LHCN-M2 (cell line): Measurements from ENCODE around the gene CUL3. TPM values are rescaled to one million over a fixed set of nuclear protein-coding genes. Genes with fewer than 3 reads are reported as not detected.
"Not testable (repeated sequence)": the region's sequence is repeated elsewhere in the genome, so short reads cannot be mapped to it uniquely, and the experiment has no call there.

Experiments
- DNase-seq: peaks from one replicate; pipeline ENCODE4 v3.0.0-alpha.2; 2012; ENCODE audit warnings: low read depth
- polyA plus RNA-seq: library from polyadenylated mRNA; unstranded; fragments of >200 nt; gene quantifications from one replicate; pipeline ENCODE4 v1.2.1, GENCODE V29; 2012; ENCODE audit warnings: missing spikeins
- total RNA-seq: library from RNA; depleted of rRNA; stranded (reverse); fragments of >200 nt; gene quantifications from 2 replicates; pipeline ENCODE4 v1.2.3, GENCODE V29; 2014; rRNA removed

The CUL3 gene
- 57.3 and 59.2 TPM in 2 replicates for total RNA-seq
- 42.3 TPM for polyA plus RNA-seq

DNA sequence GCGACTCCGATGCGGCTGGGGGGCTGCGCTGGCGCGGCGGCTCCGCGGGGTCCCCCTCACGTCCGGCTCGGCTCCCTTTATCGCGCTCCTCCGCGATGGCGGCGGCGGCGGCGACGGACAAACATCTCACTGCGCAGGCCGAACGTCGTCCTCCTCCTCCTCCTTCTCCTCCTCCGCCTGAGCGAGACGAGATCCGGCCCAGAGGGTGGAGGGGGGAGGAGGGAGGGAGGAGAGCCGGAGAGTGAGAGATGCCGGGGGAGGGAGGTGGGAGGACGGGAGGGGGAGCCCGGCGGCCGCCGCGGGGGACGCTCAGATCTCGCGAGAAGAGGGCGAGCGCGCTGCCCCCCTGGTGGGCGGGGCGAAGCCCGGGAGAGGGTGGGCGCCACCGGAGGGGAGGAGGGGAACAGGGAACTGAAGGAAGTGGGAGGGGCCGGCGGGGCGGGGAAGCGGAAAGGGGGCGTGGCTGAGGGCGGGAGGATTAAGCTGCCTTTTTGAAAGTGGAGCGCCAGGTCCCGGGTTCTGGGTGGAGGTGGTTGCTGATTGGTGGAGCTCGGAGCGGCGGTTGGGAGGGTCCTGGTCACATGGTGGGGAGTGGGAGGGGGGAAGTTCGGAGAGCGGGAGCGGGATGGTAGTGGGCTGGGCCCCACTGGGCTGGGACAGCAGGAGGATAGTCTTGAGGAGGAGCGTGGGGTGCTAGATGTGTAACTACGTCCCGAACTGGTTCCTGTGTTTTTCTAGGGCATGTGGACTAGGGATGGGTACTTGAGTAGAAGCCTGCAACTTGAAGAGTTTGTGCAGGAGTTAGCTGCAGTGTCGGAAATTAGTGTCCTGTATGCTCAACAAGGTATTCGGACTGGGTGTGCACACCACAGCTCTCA is at the start of gene CUL3:
Gene CUL3 (minus strand): TSS at position 153 of the 878 bp plus-strand sequence. CDS start 354 bp downstream, outside the sequence.
- DNase-seq, result peak; percentile 97

DNA sequence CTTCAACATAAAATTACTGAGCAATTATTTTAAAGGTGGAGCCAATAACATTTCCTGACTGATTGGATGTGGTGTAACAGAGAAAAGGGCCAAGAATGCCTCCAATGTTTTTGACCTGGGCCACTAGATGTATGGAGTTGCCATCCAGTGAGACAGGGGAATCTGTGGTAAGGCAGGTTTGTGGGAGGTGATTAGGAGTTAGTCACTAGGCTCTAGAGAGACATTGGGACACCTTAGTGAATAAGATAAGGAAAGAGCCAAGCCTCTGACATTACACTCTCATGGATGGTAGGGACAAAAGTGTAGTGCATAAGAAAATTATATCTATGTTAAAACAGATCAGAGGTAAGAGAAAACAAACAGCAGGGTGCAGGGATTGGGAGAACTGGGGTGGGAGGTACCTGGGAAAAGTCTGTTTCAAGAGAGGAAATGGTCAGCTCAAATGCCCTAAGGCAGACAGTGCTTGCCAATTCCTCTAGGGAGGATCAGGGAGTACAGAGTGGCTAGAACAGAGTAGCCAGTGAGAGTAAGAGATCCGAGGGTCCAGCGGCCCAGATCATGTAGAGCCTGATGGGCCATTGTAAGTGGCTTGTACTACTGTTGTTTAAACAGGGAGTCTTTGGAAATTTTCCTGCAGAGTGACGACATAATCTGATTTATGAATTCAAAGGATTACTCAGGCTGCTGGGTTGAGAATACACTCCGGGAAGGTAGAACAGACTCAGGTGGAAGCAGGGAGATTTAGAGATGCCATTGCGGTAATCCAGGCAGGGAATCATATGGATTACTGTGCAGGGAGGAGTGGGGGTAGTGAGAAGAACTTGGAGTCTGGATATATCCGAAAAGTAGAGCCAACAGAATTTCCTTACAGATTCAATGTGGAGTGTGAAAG is 45.7 kb upstream of the CUL3 start:
- DNase-seq, result no peak

DNA sequence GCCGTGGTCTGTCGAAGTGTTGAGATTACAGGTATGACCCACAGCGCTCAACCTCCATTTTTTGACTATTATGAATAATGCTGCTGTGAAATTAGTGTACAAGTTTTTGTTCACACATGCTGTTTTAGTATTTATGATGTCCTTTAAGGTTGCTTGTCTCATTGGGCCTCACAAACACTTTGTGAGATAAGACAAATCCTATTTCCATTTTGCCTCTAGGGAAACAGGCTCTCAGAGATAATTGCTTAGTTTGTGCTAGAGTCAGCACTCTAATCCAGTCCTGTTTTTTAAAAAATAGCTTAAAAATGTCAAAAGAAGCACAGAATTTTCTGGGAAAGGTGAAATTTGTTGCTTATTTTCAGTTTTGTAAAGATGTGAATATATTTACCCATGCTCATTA is 43.3 kb upstream of the CUL3 start:
- DNase-seq, result no peak

DNA sequence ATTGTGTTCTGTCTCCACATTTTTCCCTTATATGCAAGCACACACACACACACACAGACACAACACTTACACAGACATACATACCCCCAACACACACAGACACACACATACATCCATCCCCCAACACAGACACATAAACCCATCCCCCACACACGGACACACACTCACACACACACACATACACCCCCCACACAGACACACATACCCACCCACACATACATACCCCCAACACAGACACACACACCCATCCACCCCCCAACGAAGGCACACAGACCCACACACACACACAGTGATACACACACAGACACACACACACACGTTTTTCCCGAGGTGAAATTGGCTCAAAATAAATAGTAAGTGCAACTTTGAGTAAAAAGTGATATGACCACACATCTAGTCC is 41.6 kb upstream of the CUL3 start:
- DNase-seq, result no peak

DNA sequence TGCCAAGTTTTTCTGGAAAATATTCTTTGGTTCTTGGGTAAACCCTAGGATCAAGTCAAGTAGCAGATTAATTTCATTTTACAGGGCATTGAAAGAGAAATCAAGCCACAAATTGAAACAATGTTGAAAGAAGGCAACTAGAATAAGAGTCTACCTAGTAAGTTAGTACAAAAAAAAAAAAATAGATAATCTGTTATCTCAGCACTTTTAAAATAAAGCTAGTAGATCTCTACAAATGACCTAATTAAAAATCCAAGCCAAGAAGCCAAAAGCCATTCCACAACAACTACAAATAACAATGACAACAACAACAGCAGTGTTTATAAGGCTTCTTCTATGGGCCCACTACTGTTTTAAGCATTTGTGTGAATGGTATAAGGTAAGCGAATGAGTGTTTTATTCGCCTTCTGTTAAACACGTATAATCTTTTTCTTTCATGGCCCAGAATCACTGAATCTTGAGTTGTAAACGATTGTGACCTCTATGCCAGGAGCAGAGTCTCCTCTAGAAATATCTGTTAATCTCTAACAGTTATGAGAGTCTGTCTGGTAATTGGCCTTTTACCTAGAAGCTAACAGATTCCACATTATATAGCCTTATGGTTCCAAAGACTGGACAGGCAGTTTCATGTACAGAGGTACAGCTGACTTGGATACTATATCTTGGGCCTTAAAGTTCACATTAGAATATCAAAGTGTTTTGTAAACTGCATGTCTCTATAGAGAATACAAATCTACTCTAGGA is 28.6 kb upstream of the CUL3 start:
- DNase-seq, result no peak

DNA sequence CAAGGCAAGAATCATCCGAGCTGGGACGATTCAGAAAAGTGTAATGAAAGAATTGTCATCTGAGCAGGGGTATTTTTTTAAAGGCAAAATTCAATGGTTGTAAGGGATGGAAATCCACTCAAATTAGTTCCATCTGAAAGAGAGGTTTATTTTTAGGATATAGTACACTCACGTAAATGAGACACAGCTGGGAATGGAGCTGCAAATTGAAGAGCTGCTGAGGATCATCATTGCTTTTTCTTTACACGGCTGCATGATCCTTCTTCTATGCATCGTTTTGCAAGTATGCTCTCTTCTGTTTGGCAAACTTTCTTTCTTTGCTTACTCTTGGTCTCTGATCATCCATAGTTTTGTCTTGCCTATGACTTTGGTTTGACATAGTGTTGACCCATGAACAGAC is 27.4 kb upstream of the CUL3 start:
- no peak for DNase-seq

DNA sequence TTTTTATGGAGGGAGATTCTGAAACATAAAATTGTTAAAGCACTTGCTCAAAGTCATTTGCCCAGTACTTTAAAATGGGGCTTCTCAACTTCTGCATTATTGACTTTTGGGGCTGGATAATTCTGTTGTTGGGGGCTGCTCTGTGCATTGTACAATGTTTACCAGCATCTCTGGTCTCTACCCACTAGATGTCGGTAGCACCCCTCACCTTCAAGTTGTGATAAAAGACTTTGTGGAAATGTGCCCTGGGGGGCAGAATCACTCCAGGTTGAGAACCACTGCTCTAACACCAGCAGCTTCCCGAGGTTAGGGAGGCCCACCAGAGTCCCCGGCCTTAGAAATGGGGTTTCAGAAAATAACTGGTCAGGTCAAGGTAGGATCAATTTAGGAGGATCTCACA is 26.8 kb upstream of the CUL3 start:
- no peak for DNase-seq

DNA sequence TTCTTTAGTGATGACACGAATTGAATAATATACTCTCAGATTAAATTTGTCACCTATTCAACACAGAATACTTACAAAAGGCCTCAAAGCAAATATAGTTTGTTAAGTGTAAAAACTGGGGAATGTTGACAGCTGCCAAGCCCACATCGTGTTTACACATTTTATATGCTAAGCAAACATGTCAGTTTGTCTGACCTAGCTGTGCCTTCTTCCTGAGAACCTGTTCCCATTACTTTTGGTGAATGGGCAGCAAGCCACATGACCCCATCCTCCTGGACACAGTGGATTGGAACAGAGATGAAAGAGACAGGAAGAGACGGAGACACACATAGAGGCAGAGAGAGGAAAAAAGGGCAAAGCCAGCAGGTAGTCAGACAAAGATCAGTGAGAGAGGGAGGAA is 22.9 kb upstream of the CUL3 start:
- no peak for DNase-seq

DNA sequence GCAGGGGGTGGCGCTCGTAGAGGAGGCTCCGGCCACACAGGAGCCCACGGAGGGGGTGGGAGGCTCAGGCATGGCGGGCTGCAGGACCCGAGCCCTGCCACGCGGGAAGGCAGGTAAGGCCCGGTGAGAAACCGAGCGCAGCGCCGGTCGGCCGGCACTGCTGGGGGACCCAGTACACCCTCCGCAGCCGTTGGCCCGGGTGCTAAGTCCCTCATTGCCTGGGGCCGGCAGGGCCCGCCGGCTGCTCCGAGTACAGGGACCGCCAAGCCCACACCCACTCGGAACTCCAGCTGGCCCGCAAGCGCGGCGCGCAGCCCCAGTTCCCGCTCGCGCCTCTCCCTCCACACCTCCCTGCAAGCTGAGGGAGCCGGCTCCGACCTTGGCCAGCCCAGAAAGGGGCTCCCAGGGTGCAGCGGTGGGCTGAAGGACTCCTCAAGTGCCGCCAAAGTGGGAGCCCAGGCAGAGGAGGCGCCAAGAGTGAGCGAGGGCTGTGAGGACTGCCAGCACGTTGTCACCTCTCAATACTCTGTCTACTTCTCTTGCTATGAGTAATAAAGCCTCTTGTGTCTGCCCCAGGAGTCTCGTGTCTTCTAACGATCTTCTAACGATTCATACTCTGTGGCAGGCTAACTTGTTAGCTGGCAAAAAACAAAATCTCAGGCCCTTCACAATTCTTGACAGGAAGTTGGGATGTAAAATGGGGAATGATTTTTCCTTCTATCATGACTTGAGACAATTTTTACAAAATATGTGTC is 18.8 kb upstream of the CUL3 start:
- not testable (repeated sequence) for DNase-seq

DNA sequence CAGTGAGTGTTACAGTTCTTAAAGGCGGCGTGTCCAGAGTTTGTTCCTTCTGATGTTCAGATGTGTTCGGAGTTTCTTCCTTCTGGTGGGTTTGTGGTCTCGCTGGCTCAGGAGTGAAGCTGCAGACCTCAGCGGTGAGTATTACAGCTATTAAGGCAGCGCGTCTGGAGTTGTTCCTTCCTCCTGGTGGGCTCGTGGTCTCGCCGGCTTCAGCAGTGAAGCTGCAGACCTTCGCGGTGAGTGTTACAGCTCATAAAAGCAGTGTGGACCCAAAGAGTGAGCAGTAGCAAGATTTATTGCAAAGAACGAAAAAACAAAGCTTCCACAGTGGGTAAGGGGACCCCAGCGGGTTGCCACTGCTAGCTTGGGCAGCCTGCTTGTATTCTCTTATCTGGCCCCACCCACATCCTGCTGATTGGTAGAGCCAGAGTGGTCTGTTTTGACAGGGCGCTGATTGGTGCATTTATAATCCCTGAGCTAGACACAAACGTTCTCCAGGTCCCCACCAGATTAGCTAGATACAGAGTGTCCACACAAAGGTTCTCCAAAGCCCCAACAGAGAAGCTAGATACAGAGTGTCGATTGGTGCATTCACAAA is 17.7 kb upstream of the CUL3 start:
- not testable (repeated sequence) for DNase-seq

DNA sequence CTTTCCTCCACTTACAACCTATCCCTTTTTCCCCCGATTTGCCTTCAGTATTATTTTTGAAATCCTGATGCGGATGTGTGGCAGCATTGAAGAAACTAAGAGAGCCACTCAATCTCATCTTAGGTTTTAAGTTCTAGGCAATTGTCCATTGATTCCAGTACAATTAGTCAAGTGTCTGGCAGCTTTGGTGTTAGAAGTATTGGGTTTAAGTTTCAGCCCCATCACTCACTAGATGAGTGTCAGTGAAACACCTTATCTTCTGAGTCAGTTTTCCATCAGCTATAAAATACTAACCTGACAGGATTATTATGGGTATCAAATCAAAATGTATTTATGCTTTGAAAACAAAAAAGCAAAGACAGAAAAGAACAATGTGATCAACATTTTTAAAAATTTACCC is 16.8 kb upstream of the CUL3 start:
- no peak for DNase-seq

DNA sequence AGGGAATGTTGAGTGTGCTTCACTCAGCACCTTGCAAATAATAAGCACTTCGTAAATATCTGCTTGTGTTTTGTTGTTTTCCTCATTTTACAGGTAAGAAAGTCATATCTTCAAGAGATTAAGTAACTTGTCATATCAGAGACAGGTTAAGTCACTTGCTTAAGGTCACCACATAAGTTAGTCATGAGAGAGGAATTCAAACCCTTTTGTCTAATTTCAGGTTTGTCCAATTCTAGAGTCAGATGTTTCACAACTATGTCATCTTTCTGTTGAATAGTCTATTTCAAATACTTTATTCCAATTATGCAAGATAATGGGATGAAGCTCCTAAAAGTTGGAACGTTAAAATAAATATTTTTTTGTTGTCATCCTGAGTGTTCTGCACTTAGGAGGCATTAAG is 13.5 kb upstream of the CUL3 start:
- no peak for DNase-seq

DNA sequence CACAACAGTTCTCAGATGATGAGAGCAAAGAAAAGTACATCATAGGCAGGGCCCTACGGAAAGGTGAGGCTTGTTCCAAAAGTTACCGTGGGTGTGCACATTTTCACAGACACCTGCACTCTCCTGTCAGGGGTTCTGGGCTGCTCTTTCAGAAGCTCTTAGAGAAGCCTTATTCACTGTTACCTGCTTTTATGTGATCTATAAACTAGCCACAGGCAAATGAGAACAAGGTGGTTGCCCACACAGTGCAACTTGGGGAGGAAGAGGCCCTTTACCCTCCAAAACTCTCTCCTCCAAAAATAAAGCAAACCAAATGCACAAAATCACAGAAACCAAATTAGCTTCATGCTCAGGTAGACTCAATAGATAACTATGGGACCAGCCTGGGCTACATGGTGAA is 11.1 kb upstream of the CUL3 start:
- no peak for DNase-seq

DNA sequence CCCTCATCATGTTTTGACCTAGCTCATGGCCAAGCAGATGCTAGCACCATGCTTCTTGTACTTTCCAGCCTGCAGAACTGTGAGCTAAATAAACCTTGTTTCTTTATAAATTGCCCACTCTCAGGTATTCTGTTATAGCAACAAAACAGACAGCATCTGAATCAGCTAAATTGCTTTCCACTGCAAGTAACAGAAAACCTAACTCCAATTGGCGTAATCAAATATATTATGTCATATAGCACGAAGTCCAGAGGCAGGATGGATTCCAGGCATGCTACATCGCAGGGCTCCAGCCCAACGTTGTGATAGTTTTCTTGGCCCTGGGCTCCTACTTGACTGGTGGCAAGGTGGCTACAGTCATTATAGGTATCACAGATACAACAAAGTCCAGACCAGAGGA is 10.4 kb upstream of the CUL3 start:
- no peak for DNase-seq

DNA sequence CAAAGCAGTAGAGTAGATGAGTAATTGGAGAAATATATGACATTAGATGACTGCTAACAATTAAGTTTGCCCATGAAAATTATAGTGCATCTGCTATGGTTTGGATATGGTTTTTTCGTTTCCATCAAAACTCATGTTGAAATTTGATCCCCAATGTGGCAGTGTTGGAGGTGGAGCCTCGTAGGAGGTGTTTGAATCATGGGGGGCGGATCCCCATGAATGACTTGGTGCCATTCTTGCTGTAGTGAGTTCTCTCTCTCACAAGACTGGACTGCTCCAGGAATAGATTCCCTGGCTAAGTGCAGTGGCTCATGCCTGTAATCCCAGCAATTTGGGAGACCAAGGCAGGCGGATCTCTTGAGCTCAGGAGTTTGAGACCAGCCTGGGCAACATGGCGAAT is 9.7 kb upstream of the CUL3 start:
- DNase-seq, result peak; percentile 35

DNA sequence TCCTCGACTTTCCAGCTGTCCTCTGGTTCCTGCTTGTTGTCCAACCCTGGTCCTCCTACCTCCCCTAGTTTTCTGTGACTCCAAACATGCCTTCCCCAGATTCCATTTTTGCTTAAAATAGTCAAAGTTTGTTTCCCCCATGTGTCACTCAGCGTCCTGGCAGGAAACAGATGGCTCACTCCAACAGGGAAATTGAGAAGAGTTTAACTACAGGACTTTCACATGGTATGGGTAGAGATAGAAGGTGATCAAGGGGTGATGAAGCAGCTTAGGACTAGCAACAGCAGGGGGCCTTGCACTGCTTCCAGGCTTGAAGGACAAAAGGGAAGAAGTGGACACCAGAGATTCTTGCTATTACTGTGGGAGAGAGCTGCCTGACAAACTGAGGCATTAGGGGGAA is 6.1 kb upstream of the CUL3 start:
- no peak for DNase-seq

DNA sequence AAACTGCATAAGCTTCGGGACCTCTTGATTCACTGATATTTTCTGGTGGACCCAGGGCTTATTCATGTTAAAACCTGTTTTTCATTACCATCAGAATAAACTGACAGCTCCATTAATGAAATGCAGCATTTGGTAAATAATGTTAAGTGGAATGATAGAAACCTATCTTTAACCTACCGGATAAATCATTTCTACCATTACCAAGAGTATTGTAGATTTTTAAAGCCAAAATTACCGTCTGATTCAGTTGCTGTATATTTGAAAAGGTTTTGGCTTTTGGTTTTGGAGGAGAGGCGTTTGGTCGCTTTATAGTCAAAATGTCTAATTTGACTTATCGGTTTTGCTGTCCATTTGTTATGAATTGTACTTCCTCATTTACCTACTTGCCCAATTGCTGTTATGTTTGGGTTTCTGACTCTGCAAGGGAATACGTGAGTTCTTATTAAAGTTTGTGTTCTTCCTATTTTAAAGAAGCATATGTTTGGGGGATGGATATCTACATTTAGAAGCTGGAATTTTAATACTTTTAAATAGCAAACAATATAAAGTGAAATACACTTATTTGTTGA is 1.0 kb upstream of the CUL3 start:
- no peak for DNase-seq

DNA sequence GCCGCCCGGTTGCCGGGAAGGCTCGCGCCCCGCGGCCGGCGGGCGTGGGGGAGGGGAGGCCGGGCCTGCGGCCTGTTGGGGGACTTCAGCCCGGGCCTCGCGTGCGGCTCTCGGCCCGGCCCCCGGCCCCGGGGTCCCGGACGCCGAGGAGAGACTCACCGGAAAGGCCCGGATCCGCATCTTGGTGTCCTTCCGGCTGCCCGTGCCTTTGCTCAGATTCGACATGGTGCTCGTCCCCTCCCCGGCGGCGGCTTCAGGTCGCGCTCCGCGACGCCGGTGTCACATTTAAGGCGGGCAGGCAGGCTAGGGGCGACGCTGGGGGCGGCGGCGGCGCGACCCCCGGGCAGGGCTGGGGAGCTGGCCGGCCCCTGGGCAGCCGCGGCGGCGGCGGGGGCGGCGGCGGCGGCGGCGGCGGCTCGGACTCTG is 365 bp downstream of the CUL3 start:
- DNase-seq, result peak; percentile 50

DNA sequence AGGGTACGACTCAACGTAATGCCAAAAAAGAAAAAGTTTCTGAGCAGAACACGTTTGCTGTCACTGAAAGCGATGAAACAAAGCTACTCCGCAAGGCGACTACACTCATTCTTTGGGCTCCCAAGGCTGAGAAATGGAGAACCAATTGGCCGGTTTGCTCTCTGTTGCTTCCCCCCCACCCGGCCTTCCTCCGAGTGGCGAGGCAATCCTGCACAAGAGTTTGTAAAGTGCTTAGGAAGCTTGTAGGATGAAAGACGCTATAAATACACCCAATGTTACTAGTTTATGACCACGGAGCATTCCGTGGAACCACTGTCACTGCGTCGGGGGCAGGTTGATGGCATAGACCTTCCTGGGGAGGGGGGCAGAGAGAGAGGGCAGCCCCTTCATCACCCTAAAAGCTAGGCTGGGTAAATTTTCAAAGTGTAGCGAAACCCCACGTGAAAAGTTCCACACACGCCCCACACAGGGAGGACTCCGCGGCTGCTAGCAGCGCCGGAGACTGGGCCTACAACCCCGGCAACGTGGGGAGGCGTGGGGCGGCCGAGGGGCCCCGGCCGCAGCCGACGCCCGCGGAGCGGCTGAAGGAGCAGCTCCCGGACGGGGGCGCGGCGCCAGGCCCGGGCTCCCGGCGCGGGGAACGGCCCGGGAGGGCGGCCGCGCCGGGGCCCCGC is 915 bp downstream of the CUL3 start:
- DNase-seq, result no peak

DNA sequence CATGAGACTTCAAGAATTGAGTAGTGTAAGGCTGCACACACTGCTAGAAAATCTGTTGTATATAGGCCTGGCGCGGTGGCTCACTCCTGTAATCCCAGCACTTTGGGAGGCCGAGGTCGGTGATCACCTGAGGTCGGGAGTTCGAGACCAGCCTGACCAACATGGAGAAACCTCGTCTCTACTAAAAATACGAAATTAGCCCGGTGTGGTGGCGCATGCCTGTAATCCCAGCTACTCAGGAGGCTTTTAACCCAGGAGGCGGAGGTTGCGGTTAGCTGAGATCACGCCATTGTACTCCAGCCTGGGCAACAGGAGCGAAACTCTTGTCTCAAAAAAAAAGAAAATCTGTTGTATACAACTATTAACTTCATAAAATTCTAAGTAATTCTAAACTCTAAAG is 2.1 kb downstream of the CUL3 start:
- not testable (repeated sequence) for DNase-seq
